ENCODE results near the gene RPL27A. TPM values are rescaled to one million over a fixed set of nuclear protein-coding genes. Genes with fewer than 3 reads are reported as not detected.

RPL27A gene
- total and polyA plus RNA-seq, 2 donors (not counting 1 experiment from before 2014, with no cell fraction given) = 1,009 to 1,473 TPM

- H3K27ac ChIP-seq (ENCODE audit: low read length in 2 of 2) = no peak overlapping the region
- DNase-seq = no peak
- H3K27me3 ChIP-seq (replicated peaks in 1 of 4; ENCODE audit: control extremely low read depth in 1 of 4, control insufficient read depth in 3 of 4, insufficient read depth in 4 of 4, low read length in 3 of 4) = no peaks in the 10 kb centered on the region
- no peaks in the 10 kb centered on the region for H3K4me1 ChIP-seq (ENCODE audit: control insufficient read depth in 2 of 2, insufficient read depth in 2 of 2, low read length in 2 of 2)
- no peak overlapping the region for H3K4me3 ChIP-seq (ENCODE audit: control extremely low read depth in 1 of 5, extremely low read depth in 1 of 5, insufficient read depth in 1 of 5, low read depth in 2 of 5, low read length in 4 of 5)
- Mint-ChIP-seq H3K4me3 (no peak overlapping the region), H3K27ac (no peak overlapping the region), H3K9me3 (ENCODE audit: insufficient read depth) (no peaks in the 10 kb centered on the region), H3K27me3 (no peaks in the 10 kb centered on the region), H3K4me1 (no peaks in the 10 kb centered on the region)
- CTCF ChIA-PET = interaction anchor here (1.1 kb wide), 1 partner anchor 9 kb away, joined by 3 read pairs; no protein-coding TSS in a partner anchor
- no peak overlapping the region for H2AFZ ChIP-seq (ENCODE audit: insufficient read depth, low read depth, low read length, poor library complexity, severe bottlenecking)
- POLR2A ChIA-PET = no interaction called here
- H3K9ac ChIP-seq (ENCODE audit: low read length) = no peak overlapping the region
- no peak overlapping the region for H3K4me2 ChIP-seq (replicated peaks; ENCODE audit: low read depth, low read length, poor library complexity, severe bottlenecking)
- H3K79me2 ChIP-seq (ENCODE audit: control insufficient read depth, insufficient read depth, low read length) = no peaks in the 10 kb centered on the region
- TF ChIP-seq EZH2 (IDR thresholded peaks at IDR 0.05; ENCODE audit: borderline replicate concordance, insufficient read depth, low read depth, low read length, poor library complexity, severe bottlenecking) = no peak
- TF ChIP-seq, protein P1, sequence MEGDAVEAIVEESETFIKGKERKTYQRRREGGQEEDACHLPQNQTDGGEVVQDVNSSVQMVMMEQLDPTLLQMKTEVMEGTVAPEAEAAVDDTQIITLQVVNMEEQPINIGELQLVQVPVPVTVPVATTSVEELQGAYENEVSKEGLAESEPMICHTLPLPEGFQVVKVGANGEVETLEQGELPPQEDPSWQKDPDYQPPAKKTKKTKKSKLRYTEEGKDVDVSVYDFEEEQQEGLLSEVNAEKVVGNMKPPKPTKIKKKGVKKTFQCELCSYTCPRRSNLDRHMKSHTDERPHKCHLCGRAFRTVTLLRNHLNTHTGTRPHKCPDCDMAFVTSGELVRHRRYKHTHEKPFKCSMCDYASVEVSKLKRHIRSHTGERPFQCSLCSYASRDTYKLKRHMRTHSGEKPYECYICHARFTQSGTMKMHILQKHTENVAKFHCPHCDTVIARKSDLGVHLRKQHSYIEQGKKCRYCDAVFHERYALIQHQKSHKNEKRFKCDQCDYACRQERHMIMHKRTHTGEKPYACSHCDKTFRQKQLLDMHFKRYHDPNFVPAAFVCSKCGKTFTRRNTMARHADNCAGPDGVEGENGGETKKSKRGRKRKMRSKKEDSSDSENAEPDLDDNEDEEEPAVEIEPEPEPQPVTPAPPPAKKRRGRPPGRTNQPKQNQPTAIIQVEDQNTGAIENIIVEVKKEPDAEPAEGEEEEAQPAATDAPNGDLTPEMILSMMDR (IDR thresholded peaks at IDR 0.05) = no peak
- no peaks in the 10 kb centered on the region for H3K9me3 ChIP-seq (ENCODE audit: control extremely low read depth in 1 of 3, control insufficient read depth in 2 of 3, insufficient read depth in 1 of 3, low read length in 2 of 3)
- ATAC-seq (ENCODE audit: low read depth) = no peak
- H3K36me3 ChIP-seq (replicated peaks in 1 of 2; ENCODE audit: control extremely low read depth in 1 of 2, control insufficient read depth in 1 of 2, extremely low read depth in 1 of 2, insufficient read depth in 2 of 2, low read length in 1 of 2) = peaks cover 4 to 24% of the 10 kb centered on the region in 2 experiments
- no peaks in the 10 kb centered on the region for H4K20me1 ChIP-seq (ENCODE audit: control insufficient read depth, insufficient read depth, low read length, poor library complexity, severe bottlenecking)
- intact Hi-C loops (cut with micrococcal nuclease) = no loop called here
- WGBS (ENCODE audit: insufficient coverage) = 96% methylated on average over 4 of the region's 4 CpGs
These were observed 11.4 kb upstream of the RPL27A start for GRCh38 chr11:8671193-8671612.

GRCh38 chr11:8671651-8672062 is 10.9 kb upstream of the RPL27A start:
- DNase-seq (no peak), ATAC-seq (ENCODE audit: low read depth) (no peak)
- H3K9me3 ChIP-seq (ENCODE audit: control extremely low read depth in 1 of 3, control insufficient read depth in 2 of 3, insufficient read depth in 1 of 3, low read length in 2 of 3) = no peaks in the 10 kb centered on the region
- no peak overlapping the region for H3K27ac Mint-ChIP-seq
- CTCF ChIA-PET = interaction anchor here (1.1 kb wide), 1 partner anchor 9 kb away, joined by 3 read pairs; no protein-coding TSS in a partner anchor
- H4K20me1 ChIP-seq (ENCODE audit: control insufficient read depth, insufficient read depth, low read length, poor library complexity, severe bottlenecking) = no peaks in the 10 kb centered on the region
- TF ChIP-seq, protein P1 (IDR thresholded peaks at IDR 0.05) = no peak
- TF ChIP-seq EZH2 (IDR thresholded peaks at IDR 0.05; ENCODE audit: borderline replicate concordance, insufficient read depth, low read depth, low read length, poor library complexity, severe bottlenecking) = no peak
- H3K79me2 ChIP-seq (ENCODE audit: control insufficient read depth, insufficient read depth, low read length) = no peaks in the 10 kb centered on the region
- H3K4me3 ChIP-seq (ENCODE audit: control extremely low read depth in 1 of 5, extremely low read depth in 1 of 5, insufficient read depth in 1 of 5, low read depth in 2 of 5, low read length in 4 of 5) = no peak overlapping the region
- no peak overlapping the region for H3K27ac ChIP-seq (ENCODE audit: low read length in 2 of 2)
- H3K27me3 ChIP-seq (replicated peaks in 1 of 4; ENCODE audit: control extremely low read depth in 1 of 4, control insufficient read depth in 3 of 4, insufficient read depth in 4 of 4, low read length in 3 of 4) = no peaks in the 10 kb centered on the region
- H3K27me3 Mint-ChIP-seq = no peaks in the 10 kb centered on the region
- H3K36me3 ChIP-seq (replicated peaks in 1 of 2; ENCODE audit: control extremely low read depth in 1 of 2, control insufficient read depth in 1 of 2, extremely low read depth in 1 of 2, insufficient read depth in 2 of 2, low read length in 1 of 2) = peaks cover 4 to 26% of the 10 kb centered on the region in 2 experiments
- WGBS (ENCODE audit: insufficient coverage) = 69% methylated on average over 1 of the region's 1 CpG
- H2AFZ ChIP-seq (ENCODE audit: insufficient read depth, low read depth, low read length, poor library complexity, severe bottlenecking) = no peak overlapping the region
- intact Hi-C loops (cut with micrococcal nuclease) = no loop called here
- H3K4me3 Mint-ChIP-seq = no peak overlapping the region
- no peak overlapping the region for H3K9ac ChIP-seq (ENCODE audit: low read length)
- no peak overlapping the region for H3K4me2 ChIP-seq (replicated peaks; ENCODE audit: low read depth, low read length, poor library complexity, severe bottlenecking)
- POLR2A ChIA-PET = no interaction called here
- H3K4me1 Mint-ChIP-seq = no peaks in the 10 kb centered on the region
- H3K9me3 Mint-ChIP-seq (ENCODE audit: insufficient read depth) = no peaks in the 10 kb centered on the region
- H3K4me1 ChIP-seq (ENCODE audit: control insufficient read depth in 2 of 2, insufficient read depth in 2 of 2, low read length in 2 of 2) = no peaks in the 10 kb centered on the region

Data from B cell (primary cell).